Astrocyte (in vitro differentiated cells and primary cell): ENCODE results near the gene POSTN. TPM values are rescaled to one million over a fixed set of nuclear protein-coding genes. Genes with fewer than 3 reads are reported as not detected.

Experiments
- DNase-seq: peaks from one replicate; pipeline ENCODE4 v3.0.0-alpha.2; 2010; ENCODE audit warnings: low read depth
- FAIRE-seq: peaks from 2 replicates; lab custom pipeline; 2011; peaks lifted over from hg19 to GRCh38; lab: Jason Lieb, UNC
- H2AFZ ChIP-seq: 2 replicates; pipeline ENCODE4 v1.6.0; 2012; ENCODE audit warnings: low read depth, low read length, inconsistent platforms
- H3K27ac ChIP-seq: 2 replicates; pipeline ENCODE4 v1.5.1; 2011; ENCODE audit warnings: low read depth, low read length, inconsistent platforms
- H3K27me3 ChIP-seq: 2 replicates; pipeline ENCODE4 v1.6.0; 2011; ENCODE audit warnings: low read length, inconsistent platforms; ENCODE audit not compliant: insufficient read depth
- H3K36me3 ChIP-seq: 2 replicates; pipeline ENCODE4 v1.5.1; 2011; ENCODE audit warnings: low read length, inconsistent platforms; ENCODE audit not compliant: insufficient read depth
- H3K4me1 ChIP-seq: 2 replicates; pipeline ENCODE4 v1.5.1; 2011; ENCODE audit warnings: low read length, inconsistent platforms; ENCODE audit not compliant: insufficient read depth
- H3K4me2 ChIP-seq: 2 replicates; pipeline ENCODE4 v1.6.0; 2012; ENCODE audit warnings: low read length, inconsistent platforms
- H3K4me3 ChIP-seq: 2 replicates; pipeline ENCODE4 v1.5.1; 2011; ENCODE audit warnings: low read depth, mild to moderate bottlenecking, low read length, inconsistent platforms; ENCODE audit not compliant: insufficient read depth
- H3K79me2 ChIP-seq: 2 replicates; pipeline ENCODE4 v1.6.0; 2012; ENCODE audit warnings: mild to moderate bottlenecking, low read length, inconsistent platforms; ENCODE audit not compliant: insufficient read depth
- H3K9ac ChIP-seq: 2 replicates; pipeline ENCODE4 v1.6.0; 2012; ENCODE audit warnings: mild to moderate bottlenecking, low read length, inconsistent platforms
- H3K9me3 ChIP-seq: 2 replicates; pipeline ENCODE4 v1.5.1; 2012; ENCODE audit warnings: low read depth, mild to moderate bottlenecking, low read length, inconsistent platforms; ENCODE audit not compliant: insufficient read depth
- H4K20me1 ChIP-seq: 2 replicates; pipeline ENCODE4 v1.6.0; 2012; ENCODE audit warnings: low read length, inconsistent platforms; ENCODE audit not compliant: insufficient read depth
- H3K27ac Mint-ChIP-seq: one replicate; pipeline ENCODE4 v1.8.0; 2021; ENCODE audit warnings: mild to moderate bottlenecking, mixed read lengths; ENCODE audit not compliant: unreplicated experiment
- H3K27me3 Mint-ChIP-seq: one replicate; pipeline ENCODE4 v1.8.0; 2021; ENCODE audit warnings: low read depth, mixed read lengths; ENCODE audit not compliant: unreplicated experiment
- H3K36me3 Mint-ChIP-seq: one replicate; pipeline ENCODE4 v1.8.0; 2021; ENCODE audit warnings: low read depth, mixed read lengths; ENCODE audit not compliant: unreplicated experiment
- H3K4me1 Mint-ChIP-seq: one replicate; pipeline ENCODE4 v1.8.0; 2021; ENCODE audit warnings: low read depth, mixed read lengths; ENCODE audit not compliant: unreplicated experiment
- H3K4me3 Mint-ChIP-seq: one replicate; pipeline ENCODE4 v1.8.0; 2021; ENCODE audit warnings: mild to moderate bottlenecking, moderate library complexity, mixed read lengths; ENCODE audit not compliant: unreplicated experiment
- H3K9me3 Mint-ChIP-seq: one replicate; pipeline ENCODE4 v1.8.0; 2021; ENCODE audit warnings: mild to moderate bottlenecking, mixed read lengths; ENCODE audit not compliant: unreplicated experiment
- EZH2 ChIP-seq: IDR thresholded peaks from 2 replicates; pipeline ENCODE4 v1.6.1; 2012; ENCODE audit warnings: mild to moderate bottlenecking, low read length, inconsistent platforms; ENCODE audit not compliant: insufficient read depth
- total RNA-seq: library from RNA; stranded (reverse); gene quantifications from 2 replicates; pipeline ENCODE4 v1.2.1, GENCODE V29; 2021
- TF ChIP-seq, protein P1 (sequence below): IDR thresholded peaks from 2 replicates; pipeline ENCODE4 v1.5.1; 2011; ENCODE audit warnings: low read depth, mild to moderate bottlenecking, inconsistent platforms, low read length, moderate library complexity; ENCODE audit not compliant: insufficient read depth

The POSTN gene
- total RNA-seq, 1 donor from 2014 or later = 18.6 TPM

DNA sequence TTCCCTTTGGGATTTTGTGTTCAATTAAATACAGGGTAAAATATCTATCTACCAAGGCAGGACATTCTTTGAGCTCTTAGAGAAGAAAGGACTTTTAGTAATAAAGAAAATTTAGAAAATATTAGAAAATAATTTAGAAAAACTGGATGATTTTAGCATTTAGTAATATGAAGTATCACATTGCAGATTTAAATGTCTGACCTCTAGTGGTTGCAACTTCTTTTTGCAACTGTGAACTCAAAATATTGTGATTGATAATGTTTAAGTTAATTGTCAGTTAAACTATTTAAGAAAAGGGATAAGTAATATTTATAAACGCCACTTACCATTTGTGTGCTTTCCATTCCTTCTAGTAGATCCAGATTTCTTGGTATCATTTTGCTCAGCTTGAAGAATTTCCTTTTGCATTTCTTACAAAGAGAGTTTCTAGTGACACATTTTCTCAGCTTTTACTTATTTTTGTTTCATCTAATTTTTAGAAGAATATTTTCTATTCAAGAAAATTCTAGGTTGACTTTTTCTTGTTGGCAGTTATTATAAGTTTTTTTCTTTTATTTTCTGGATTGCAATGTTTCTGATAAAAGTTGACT lies 10.3 kb upstream of the POSTN start:
- no peaks in the 10 kb centered on the region for H3K27me3 Mint-ChIP-seq
- H3K9ac ChIP-seq = no peak overlapping the region

DNA sequence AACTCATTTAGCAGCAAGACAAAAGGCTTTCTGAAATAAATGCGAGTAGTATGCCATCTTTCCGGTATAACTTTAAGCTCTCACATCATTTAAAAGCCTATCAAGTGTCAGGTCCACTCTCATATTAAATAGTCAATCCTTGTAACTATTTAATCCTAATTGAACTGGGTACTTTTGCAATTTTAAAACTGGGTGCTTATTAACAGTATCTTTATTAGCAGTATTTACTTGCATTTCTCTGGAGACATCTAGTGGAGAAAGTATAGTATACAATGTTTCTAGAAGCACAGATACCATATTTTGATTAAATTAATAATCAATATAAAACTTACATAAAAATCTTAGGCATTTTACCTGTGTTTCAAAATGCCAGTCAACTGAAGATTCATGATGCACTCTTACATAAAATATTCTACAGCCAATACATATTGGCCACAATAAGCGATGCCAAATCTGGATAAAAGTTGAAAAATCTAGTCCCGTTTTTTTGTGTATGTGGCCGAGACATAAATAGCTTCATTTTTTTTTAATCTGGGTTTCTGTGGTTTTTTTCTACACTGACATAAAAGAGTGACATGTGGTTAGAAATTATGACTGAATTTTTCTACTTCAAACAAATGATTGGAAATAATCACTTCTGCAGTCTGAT lies 4.3 kb upstream of the POSTN start:
- Histone ChIP-seq H3K36me3 (no peaks in the 10 kb centered on the region), H3K27me3 (no peaks in the 10 kb centered on the region), H3K9me3 (no peaks in the 10 kb centered on the region), H3K4me3 (no peak overlapping the region), H3K9ac (peak overlapping the region; percentile 9), H3K4me1 (no peaks in the 10 kb centered on the region), H4K20me1 (no peaks in the 10 kb centered on the region), H3K27ac (no peak overlapping the region), H3K4me2 (no peak overlapping the region), H3K79me2 (peaks cover 8% of the 10 kb centered on the region), H2AFZ (peak overlapping the region; percentile 4)
- TF ChIP-seq EZH2 = no peak
- TF ChIP-seq, protein P1, sequence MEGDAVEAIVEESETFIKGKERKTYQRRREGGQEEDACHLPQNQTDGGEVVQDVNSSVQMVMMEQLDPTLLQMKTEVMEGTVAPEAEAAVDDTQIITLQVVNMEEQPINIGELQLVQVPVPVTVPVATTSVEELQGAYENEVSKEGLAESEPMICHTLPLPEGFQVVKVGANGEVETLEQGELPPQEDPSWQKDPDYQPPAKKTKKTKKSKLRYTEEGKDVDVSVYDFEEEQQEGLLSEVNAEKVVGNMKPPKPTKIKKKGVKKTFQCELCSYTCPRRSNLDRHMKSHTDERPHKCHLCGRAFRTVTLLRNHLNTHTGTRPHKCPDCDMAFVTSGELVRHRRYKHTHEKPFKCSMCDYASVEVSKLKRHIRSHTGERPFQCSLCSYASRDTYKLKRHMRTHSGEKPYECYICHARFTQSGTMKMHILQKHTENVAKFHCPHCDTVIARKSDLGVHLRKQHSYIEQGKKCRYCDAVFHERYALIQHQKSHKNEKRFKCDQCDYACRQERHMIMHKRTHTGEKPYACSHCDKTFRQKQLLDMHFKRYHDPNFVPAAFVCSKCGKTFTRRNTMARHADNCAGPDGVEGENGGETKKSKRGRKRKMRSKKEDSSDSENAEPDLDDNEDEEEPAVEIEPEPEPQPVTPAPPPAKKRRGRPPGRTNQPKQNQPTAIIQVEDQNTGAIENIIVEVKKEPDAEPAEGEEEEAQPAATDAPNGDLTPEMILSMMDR = peak; percentile 35
- H3K9me3 Mint-ChIP-seq = peaks cover 7% of the 10 kb centered on the region
- DNase-seq (no peak), FAIRE-seq (peak; percentile 9)
- H3K4me1 Mint-ChIP-seq = peaks cover 9% of the 10 kb centered on the region
- H3K27ac Mint-ChIP-seq = no peak overlapping the region
- H3K27me3 Mint-ChIP-seq = no peaks in the 10 kb centered on the region
- H3K36me3 Mint-ChIP-seq = no peaks in the 10 kb centered on the region
- H3K4me3 Mint-ChIP-seq = no peak overlapping the region

More for the DNA sequence above, 10.3 kb upstream of the POSTN start:
- no peak for DNase-seq
- Histone ChIP-seq H3K4me1 (no peaks in the 10 kb centered on the region), H3K79me2 (no peaks in the 10 kb centered on the region), H3K36me3 (no peaks in the 10 kb centered on the region), H3K27ac (no peak overlapping the region), H4K20me1 (no peaks in the 10 kb centered on the region), H3K9me3 (no peaks in the 10 kb centered on the region), H3K4me3 (no peak overlapping the region), H3K27me3 (no peaks in the 10 kb centered on the region), H2AFZ (no peak overlapping the region), H3K4me2 (no peak overlapping the region)
- no peak for TF ChIP-seq EZH2
- TF ChIP-seq, protein P1 = peak; percentile 48
- FAIRE-seq = no peak
- peaks cover 7% of the 10 kb centered on the region for H3K9me3 Mint-ChIP-seq
- H3K4me1 Mint-ChIP-seq = peaks cover 11% of the 10 kb centered on the region
- H3K36me3 Mint-ChIP-seq = no peaks in the 10 kb centered on the region
- no peak overlapping the region for H3K4me3 Mint-ChIP-seq
- H3K27ac Mint-ChIP-seq = no peak overlapping the region
